ENCODE data around the gene SLF1.
"Not testable (repeated sequence)": the region's sequence is repeated elsewhere in the genome, so short reads cannot be mapped to it uniquely, and the experiment has no call there.

The SLF1 gene

GRCh38 chr5:94618493-94619328, at the start of gene SLF1, which contains the start of gene KIAA0825:
Gene SLF1, plus strand, starts transcription at chr5:94618669. Its CDS starts 10,142 bp downstream, at chr5:94628811.
Gene KIAA0825, minus strand, starts transcription at chr5:94618604. Its CDS starts 81,478 bp downstream, at chr5:94537126.
- DNase-seq, result peak; percentile 91

GRCh38 chr5:94571415-94571814, 47.1 kb upstream of the SLF1 start:
- no peak for DNase-seq

GRCh38 chr5:94573349-94573748, 45.1 kb upstream of the SLF1 start:
- not testable (repeated sequence) for DNase-seq

- no peak for DNase-seq
Observed at GRCh38 chr5:94575196-94575595, 43.3 kb upstream of the SLF1 start.

GRCh38 chr5:94577466-94578245, 40.8 kb upstream of the SLF1 start:
- no peak for DNase-seq

- DNase-seq, result no peak
Observed at GRCh38 chr5:94595281-94595840, 23.1 kb upstream of the SLF1 start.

GRCh38 chr5:94613583-94613982, 4.9 kb upstream of the SLF1 start:
- DNase-seq, result peak; percentile 9

GRCh38 chr5:94614156-94614805, 4.2 kb upstream of the SLF1 start:
- no peak for DNase-seq

- DNase-seq, result no peak
Observed at GRCh38 chr5:94615862-94616261, 2.6 kb upstream of the SLF1 start.

GRCh38 chr5:94618029-94618492, 408 bp upstream of the SLF1 start:
- peak; percentile 78 for DNase-seq

GRCh38 chr5:94620256-94620655, 1.8 kb downstream of the SLF1 start:
- no peak for DNase-seq

GRCh38 chr5:94621763-94622162, 3.3 kb downstream of the SLF1 start:
- no peak for DNase-seq

GRCh38 chr5:94623011-94623410, 4.5 kb downstream of the SLF1 start:
- peak; percentile 13 for DNase-seq

GRCh38 chr5:94623877-94624276, 5.4 kb downstream of the SLF1 start:
- no peak for DNase-seq

- no peak for DNase-seq
Observed at GRCh38 chr5:94627191-94627590, 8.7 kb downstream of the SLF1 start.

- DNase-seq, result no peak
Observed at GRCh38 chr5:94632024-94632423, 13.6 kb downstream of the SLF1 start.

- no peak for DNase-seq
Observed at GRCh38 chr5:94640176-94640575, 21.7 kb downstream of the SLF1 start.

- no peak for DNase-seq
Observed at GRCh38 chr5:94645053-94645452, 26.6 kb downstream of the SLF1 start.

- no peak for DNase-seq
Observed at GRCh38 chr5:94646758-94647157, 28.3 kb downstream of the SLF1 start.

- DNase-seq, result no peak
Observed at GRCh38 chr5:94649874-94650273, 31.4 kb downstream of the SLF1 start.

- DNase-seq, result no peak
Observed at GRCh38 chr5:94658272-94658671, 39.8 kb downstream of the SLF1 start.

- no peak for DNase-seq
Observed at GRCh38 chr5:94660506-94660905, 42.0 kb downstream of the SLF1 start.

GRCh38 chr5:94661086-94661485, 42.6 kb downstream of the SLF1 start:
- DNase-seq, result no peak

Measured in EL (cell line).